Uterus (tissue), 4 donors: Measurements from ENCODE around the gene GDPGP1. TPM values are rescaled to one million over a fixed set of nuclear protein-coding genes. Genes with fewer than 3 reads are reported as not detected.
"Not testable (repeated sequence)": the region's sequence is repeated elsewhere in the genome, so short reads cannot be mapped to it uniquely, and the experiment has no call there.

Experiments
- DNase-seq, 2 donors: peaks; one replicate each; pipeline ENCODE4 v3.0.0-alpha.2; 2019 to 2020
- H3K27ac ChIP-seq, 2 donors: fragments of 200-600 bp; sonication (generic); 1 replicate in 1 of 2; 2 replicates in 1 of 2; pipeline ENCODE4 v1.5.1; 2016 to 2018
- H3K27me3 ChIP-seq, 2 donors: fragments of 200-600 bp; sonication (generic); one replicate each; pipeline ENCODE4 v1.5.1; 2018 to 2019; ENCODE audit warnings: control low read depth in 1 of 2
- H3K36me3 ChIP-seq, 2 donors: fragments of 200-600 bp; sonication (generic); one replicate each; pipeline ENCODE4 v1.5.1; 2019; ENCODE audit warnings: control low read depth in 1 of 2
- H3K4me1 ChIP-seq, 2 donors: fragments of 200-600 bp; sonication (generic); one replicate each; pipeline ENCODE4 v1.5.1; 2018 to 2019; ENCODE audit warnings: control low read depth in 1 of 2
- H3K4me3 ChIP-seq, 2 donors: fragments of 200-600 bp; sonication (generic); 1 replicate in 1 of 2; 2 replicates in 1 of 2; pipeline ENCODE4 v1.5.1; 2018 to 2019; ENCODE audit warnings: mild to moderate bottlenecking in 1 of 2
- H3K9me3 ChIP-seq, 2 donors: fragments of 200-600 bp; sonication (generic); one replicate each; pipeline ENCODE4 v1.5.1; 2019; ENCODE audit warnings: control low read depth in 1 of 2
- POLR2A ChIP-seq, 2 donors: fragments of 450-650 bp; IDR thresholded peaks; one replicate each; pipeline ENCODE4 v1.6.1; 2016; ENCODE audit warnings: antibody characterized with exemption in 2 of 2, mild to moderate bottlenecking in 1 of 2, moderate library complexity in 1 of 2
- intact Hi-C: fragments of 100-400 bp; cut with DNase I; formaldehyde crosslinking; loops from one replicate; pipeline ENCODE4 v1.15.1; 2023; ENCODE audit warnings: low total_unique reads
- total RNA-seq, 4 donors: library from RNA; depleted of rRNA in 3 of 4; stranded (reverse); fragments of >200 nt in 3 of 4; gene quantifications; one replicate each; pipeline versions ENCODE4 v1.1.0 to v1.2.4, GENCODE V29; 2014 to 2023
- TF ChIP-seq, protein P1 (sequence below), 4 experiments: fragments of 200-600 bp in 2 of 4; fragments of 450-650 bp in 2 of 4; sonication (generic) in 2 of 4; IDR thresholded peaks; one replicate each; pipeline ENCODE4 v1.5.1; 2016 to 2019; ENCODE audit warnings: antibody characterized with exemption in 4 of 4, mild to moderate bottlenecking in 2 of 4, moderate library complexity in 1 of 4
- donor health status: DM: yes; HTN: yes; CAD: no.

The GDPGP1 gene
- total RNA-seq, 4 donors from 2014 or later: under 0.01 to 15.0 (median 4.0) TPM

DNA sequence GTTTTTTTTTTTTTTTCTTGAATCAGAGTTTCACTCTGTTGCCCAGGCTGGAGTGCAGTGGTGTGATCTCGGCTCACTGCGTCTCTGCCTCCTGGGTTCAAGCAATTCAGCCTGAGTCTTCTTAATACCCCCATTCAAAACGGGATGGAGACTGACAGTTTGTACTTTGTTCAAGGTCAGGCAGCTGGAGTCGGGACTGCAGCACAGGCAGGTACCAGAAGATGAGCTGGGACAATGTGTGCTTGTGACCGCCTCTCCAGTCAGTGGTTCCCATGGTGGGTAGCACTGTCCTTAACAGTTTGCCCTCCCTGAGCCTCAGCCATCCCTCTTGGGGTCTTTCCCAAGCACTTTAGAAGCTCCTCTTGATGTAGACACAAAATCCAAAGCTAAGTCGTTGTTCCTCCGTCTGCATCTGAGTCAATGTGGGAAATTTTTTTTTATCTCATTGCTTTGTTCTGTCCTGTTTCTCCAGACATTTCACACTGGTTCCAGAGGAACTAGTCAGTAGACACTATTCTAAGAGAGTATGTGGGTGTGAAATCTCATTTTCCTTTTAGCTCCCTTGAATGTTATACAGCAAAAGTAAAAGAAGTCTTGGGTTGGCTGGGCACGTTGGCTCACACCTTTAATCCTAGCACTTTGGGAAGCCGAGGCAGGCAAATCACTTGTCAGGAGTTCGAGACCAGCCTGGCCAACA is 10.1 kb downstream of the GDPGP1 start:
- Histone ChIP-seq H3K4me3 (no peak overlapping the region), H3K36me3 (no peaks in the 10 kb centered on the region), H3K27ac (no peak overlapping the region), H3K9me3 (no peaks in the 10 kb centered on the region), H3K27me3 (no peaks in the 10 kb centered on the region), H3K4me1 (no peaks in the 10 kb centered on the region)
- DNase-seq: no peak
- TF ChIP-seq, protein P1, sequence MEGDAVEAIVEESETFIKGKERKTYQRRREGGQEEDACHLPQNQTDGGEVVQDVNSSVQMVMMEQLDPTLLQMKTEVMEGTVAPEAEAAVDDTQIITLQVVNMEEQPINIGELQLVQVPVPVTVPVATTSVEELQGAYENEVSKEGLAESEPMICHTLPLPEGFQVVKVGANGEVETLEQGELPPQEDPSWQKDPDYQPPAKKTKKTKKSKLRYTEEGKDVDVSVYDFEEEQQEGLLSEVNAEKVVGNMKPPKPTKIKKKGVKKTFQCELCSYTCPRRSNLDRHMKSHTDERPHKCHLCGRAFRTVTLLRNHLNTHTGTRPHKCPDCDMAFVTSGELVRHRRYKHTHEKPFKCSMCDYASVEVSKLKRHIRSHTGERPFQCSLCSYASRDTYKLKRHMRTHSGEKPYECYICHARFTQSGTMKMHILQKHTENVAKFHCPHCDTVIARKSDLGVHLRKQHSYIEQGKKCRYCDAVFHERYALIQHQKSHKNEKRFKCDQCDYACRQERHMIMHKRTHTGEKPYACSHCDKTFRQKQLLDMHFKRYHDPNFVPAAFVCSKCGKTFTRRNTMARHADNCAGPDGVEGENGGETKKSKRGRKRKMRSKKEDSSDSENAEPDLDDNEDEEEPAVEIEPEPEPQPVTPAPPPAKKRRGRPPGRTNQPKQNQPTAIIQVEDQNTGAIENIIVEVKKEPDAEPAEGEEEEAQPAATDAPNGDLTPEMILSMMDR (IDR thresholded peaks at IDR 0.05): no peak
- TF ChIP-seq POLR2A (IDR thresholded peaks at IDR 0.05): no peak
- intact Hi-C loops: no loop called here

DNA sequence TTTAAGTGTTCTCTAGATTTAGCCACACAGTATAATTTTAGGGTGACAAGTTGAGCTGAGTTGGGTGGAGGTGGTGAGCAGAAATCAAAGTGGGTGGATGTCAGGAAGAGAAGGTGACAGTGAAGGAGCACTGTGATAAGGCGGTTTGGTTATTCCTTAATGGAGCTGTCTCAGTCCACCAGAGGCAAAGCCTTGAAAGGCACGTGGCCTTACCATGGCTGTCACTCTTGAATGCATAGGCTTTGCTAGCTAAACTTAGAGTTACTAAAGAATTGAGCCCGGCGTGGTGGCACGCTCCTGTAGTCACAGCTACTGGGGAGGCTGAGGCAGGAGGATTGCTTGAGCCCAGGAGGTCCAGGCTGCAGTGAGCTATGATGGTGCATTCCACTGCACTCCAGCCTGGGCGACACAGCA is 14.8 kb downstream of the GDPGP1 start:
- Histone ChIP-seq H3K27ac (peak overlapping the region; percentile 26 to 68), H3K4me1 (no peaks in the 10 kb centered on the region), H3K36me3 (no peaks in the 10 kb centered on the region), H3K4me3 (peak overlapping the region; percentile 48 to 62), H3K9me3 (no peaks in the 10 kb centered on the region), H3K27me3 (no peaks in the 10 kb centered on the region)
- DNase-seq: no peak
- intact Hi-C loops: no loop called here
- TF ChIP-seq POLR2A (IDR thresholded peaks at IDR 0.05): no peak
- TF ChIP-seq, protein P1 (IDR thresholded peaks at IDR 0.05): no peak

DNA sequence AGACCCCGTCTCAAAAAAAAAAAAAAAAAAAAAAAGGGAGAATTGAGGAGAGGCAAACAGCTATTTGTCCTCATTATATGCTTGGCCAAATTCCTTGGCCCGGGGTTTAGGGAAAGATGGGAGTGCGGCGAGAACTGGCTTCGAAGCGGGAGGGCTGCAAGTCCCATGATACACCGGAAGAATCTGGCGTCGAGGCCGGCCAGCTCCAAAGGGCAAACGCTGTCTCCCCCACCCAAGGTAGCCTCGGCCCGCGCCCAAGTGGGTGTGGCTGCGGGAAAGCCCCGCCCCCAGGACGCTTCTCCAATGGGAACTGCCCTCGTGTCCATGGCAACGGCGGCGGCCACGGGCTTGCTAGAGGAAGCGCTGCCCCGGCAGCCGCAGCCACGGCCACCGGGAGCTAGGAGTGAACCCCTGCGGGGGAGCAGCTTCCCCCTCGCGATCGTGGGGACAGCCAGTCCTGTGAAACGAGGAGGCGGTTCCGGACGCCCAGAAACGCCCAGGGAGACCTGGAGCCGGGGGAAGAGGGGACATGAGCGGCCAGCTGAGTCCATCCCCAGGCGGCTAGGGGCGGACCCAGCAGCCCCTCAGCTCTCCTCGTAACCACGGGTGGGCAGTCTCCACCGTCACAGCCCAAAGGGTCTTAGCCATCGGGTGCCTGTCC is 15.3 kb downstream of the GDPGP1 start, which contains the start of gene TTLL13:
Gene TTLL13, plus strand, starts transcription at position 354 of the 661 bp plus-strand sequence. CDS start 1,075 bp downstream, outside the sequence.
- TF ChIP-seq POLR2A (IDR thresholded peaks at IDR 0.05): peak in 1 of 2 donors; percentile 57
- TF ChIP-seq, protein P1 (IDR thresholded peaks at IDR 0.05): peak in 1 of 4 experiments; percentile 24
- Histone ChIP-seq H3K27me3 (no peaks in the 10 kb centered on the region), H3K27ac (peak within 1 kb of the TSS; percentile 26 to 68), H3K4me3 (peak within 1 kb of the TSS; percentile 48 to 62), H3K4me1 (no peaks in the 10 kb centered on the region), H3K9me3 (no peaks in the 10 kb centered on the region), H3K36me3 (no peaks in the 10 kb centered on the region)
- peak; percentile 94 to 96 for DNase-seq
- intact Hi-C loops: no loop called here

DNA sequence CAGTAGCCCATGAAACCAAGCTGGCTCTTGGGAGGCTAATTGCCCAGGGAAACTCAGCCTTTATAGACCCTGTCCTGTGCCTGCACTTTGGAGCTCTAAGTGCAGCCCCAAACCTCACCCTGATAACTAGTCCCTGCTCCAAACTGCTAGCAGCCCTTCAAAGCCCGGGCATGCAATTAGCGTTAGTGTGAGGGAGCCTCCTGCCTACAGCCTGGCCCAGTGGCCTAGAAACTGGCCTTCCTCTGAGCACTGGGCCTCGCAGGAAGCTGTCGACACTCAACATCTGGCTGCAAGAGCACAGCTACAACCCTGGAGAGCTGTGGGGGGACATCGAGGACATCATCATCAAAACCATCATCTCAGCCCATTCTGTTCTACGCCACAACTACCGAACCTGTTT is 23.8 kb downstream of the GDPGP1 start:
- Histone ChIP-seq H3K4me3 (no peak overlapping the region), H3K27ac (no peak overlapping the region), H3K9me3 (no peaks in the 10 kb centered on the region), H3K4me1 (no peaks in the 10 kb centered on the region), H3K27me3 (no peaks in the 10 kb centered on the region), H3K36me3 (no peaks in the 10 kb centered on the region)
- no peak for DNase-seq
- no peak for TF ChIP-seq POLR2A (IDR thresholded peaks at IDR 0.05)
- TF ChIP-seq, protein P1 (IDR thresholded peaks at IDR 0.05): no peak
- intact Hi-C loops: no loop called here

DNA sequence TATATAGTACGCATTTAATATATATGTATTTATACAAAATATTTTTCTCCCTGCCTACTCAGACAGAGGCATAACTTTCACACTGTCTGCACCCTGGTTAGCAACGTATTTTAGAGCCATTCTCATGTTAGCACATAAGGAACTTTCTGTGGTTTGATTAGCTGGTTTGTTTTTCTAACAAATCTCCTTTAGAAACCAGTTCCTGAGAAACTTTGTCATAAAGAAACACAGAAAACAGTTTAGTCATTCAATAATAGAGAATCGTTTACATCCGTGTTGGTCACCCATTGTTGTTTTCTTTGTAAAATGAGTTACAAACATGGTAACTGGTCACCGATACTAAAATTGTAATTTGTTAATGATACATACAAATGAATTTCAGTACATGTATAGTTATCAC is 25.5 kb downstream of the GDPGP1 start:
- intact Hi-C loops: no loop called here
- no peak for DNase-seq
- Histone ChIP-seq H3K9me3 (no peaks in the 10 kb centered on the region), H3K27ac (no peak overlapping the region), H3K4me3 (no peak overlapping the region), H3K4me1 (no peaks in the 10 kb centered on the region), H3K27me3 (no peaks in the 10 kb centered on the region), H3K36me3 (no peaks in the 10 kb centered on the region)
- no peak for TF ChIP-seq POLR2A (IDR thresholded peaks at IDR 0.05)
- TF ChIP-seq, protein P1 (IDR thresholded peaks at IDR 0.05): no peak

DNA sequence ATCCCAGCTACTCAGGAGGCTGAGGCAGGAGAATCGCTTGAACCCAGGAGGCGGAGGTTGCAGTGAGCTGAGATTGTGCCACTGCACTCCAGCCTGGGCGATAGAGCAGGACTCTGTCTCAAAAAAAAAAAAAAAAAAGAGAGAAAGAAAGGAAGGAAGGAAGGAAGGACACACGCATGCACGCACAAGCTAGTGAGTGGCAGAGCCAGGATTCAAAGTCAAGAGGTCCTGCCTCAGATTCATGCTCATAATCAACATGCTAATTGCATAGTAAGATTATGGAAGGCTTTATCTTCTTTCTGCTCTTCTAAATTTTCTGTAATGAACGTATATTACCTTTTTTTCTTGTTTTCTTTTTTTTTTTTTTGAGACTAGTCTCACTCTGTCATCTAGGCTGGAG is 26.7 kb downstream of the GDPGP1 start:
- intact Hi-C loops, H3K9me3 ChIP-seq, H3K36me3 ChIP-seq, H3K4me3 ChIP-seq, H3K27me3 ChIP-seq, DNase-seq, H3K4me1 ChIP-seq, H3K27ac ChIP-seq: not testable (repeated sequence)
